ENCODE data around the gene RGS17.
"Not testable (repeated sequence)": the region's sequence is repeated elsewhere in the genome, so short reads cannot be mapped to it uniquely, and the experiment has no call there.

RGS17 gene, protein sequence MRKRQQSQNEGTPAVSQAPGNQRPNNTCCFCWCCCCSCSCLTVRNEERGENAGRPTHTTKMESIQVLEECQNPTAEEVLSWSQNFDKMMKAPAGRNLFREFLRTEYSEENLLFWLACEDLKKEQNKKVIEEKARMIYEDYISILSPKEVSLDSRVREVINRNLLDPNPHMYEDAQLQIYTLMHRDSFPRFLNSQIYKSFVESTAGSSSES

DNA sequence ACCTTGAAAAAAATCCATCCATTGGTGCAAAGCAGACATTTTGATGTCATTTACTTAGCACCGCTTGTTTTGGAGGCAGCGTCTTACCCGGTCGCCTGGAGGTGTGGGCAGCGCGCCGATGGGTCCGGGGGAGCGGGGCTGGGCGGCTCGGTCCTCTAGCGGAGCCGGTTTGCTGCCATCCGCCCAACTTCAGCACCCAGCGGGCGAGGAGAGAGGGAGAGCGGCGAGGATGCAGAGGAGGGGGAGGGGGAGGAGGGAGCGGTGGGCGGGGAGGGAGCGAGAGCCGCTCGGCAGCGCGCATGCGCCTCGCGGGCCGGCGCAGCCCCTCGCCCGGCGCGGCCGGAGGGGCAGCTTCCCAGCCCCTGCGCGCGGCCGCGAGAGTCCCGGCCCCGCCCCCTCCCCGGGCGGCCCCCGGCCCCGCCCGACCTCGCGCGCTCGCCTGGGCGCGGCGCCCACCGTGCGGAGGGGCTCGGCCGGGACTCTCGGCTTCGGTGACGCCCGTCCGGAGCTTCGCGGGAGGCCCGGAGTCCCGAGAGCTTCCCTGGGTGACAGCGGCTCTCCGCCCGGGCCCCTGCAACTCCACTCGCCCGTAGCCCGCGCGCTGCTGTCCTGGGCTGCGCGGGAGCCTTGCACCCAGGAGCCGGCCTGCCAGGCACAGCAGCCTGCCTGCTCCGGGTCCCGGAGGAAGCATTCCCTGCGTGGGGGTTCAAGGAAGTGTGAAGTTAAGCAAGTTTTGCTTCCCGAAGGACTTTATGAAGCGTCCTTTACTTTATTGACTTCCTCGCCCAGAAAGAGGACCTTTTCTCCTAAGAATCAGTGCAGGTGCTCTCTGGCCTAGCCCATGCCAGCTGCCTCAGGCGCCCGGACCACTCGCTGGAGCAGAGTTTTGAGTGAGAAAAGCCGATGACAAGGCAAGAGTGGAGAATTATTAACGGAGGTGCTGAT is at the start of gene RGS17:
TSS of gene RGS17 (minus strand) at position 246 of the 945 bp plus-strand sequence. CDS start 87,264 bp downstream, outside the sequence.
- peak; percentile 59 for DNase-seq

- no peak for DNase-seq
These were observed 41.7 kb upstream of the RGS17 start for GRCh38 chr6:153172815-153173214.

GRCh38 chr6:153170511-153170910 is 39.4 kb upstream of the RGS17 start:
- no peak for DNase-seq

GRCh38 chr6:153167907-153168306 is 36.8 kb upstream of the RGS17 start:
- no peak for DNase-seq

- no peak for DNase-seq
These were observed 36.2 kb upstream of the RGS17 start for GRCh38 chr6:153167061-153167891.

- no peak for DNase-seq
These were observed 31.6 kb upstream of the RGS17 start for GRCh38 chr6:153162646-153163045.

- no peak for DNase-seq
These were observed 31.1 kb upstream of the RGS17 start for GRCh38 chr6:153162172-153162571.

- no peak for DNase-seq
These were observed 29.1 kb upstream of the RGS17 start for GRCh38 chr6:153160221-153160620.

- DNase-seq = no peak
These were observed 19.8 kb upstream of the RGS17 start for GRCh38 chr6:153150752-153151440.

DNA sequence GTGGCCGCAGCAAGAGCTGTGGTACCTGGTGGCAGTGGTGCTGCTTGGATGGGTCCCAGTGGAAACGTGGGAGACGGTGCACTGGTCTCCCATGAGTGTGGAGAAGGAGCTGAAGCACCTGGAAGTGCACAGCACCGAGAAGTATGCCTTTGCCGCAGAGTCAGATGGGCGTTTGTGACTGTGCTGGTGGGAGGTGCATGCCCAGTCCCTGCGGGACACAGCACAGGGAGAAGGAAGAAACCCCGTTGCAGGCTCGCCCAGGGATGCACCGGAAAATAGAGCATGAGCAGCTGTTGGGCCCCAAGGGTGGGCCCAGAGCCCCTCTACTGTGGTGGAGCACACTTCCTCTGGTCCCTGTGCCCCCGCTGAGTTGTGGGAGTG is 19.3 kb upstream of the RGS17 start:
- DNase-seq = no peak

DNA sequence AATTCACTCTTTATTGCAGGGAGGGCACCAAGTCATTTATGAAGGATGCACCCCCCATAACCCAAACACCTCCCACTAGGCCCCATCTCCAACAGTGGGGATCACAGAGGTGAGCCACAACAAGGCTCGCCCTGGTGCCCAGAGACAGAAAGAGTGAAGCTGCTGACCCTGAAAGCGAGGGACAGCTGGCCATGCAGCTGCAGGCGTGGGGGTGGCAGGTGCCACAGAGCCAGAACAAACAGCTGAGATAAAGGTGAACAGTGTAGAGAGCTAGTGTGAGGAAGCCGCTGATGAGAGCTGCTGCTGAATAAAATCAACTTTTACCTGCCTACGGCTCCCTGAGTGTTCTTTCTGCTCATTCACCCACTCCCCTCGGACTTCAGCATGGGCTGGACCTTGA is 18.8 kb upstream of the RGS17 start:
- no peak for DNase-seq

DNA sequence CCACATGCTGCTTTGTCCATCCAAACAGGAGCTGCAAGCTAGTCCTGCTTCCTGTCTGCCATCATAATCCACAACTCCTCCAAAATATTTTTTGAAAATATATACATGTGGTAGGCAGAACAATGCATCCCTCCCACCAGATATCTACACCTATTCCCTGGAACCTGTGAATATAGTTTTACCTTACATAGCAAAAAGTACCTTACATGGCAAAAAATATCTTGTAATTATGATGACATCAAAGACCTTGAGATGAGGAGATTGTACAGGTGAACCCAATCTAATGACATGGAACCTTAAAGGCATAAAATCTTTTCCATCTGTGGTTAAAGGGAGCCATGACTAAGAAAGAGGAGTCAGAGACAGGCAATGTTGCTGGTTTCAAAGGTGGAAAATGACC is 15.3 kb upstream of the RGS17 start:
- no peak for DNase-seq

- no peak for DNase-seq
These were observed 14.5 kb upstream of the RGS17 start for GRCh38 chr6:153145591-153145990.

- DNase-seq = no peak
These were observed 12.1 kb upstream of the RGS17 start for GRCh38 chr6:153143200-153143599.

DNA sequence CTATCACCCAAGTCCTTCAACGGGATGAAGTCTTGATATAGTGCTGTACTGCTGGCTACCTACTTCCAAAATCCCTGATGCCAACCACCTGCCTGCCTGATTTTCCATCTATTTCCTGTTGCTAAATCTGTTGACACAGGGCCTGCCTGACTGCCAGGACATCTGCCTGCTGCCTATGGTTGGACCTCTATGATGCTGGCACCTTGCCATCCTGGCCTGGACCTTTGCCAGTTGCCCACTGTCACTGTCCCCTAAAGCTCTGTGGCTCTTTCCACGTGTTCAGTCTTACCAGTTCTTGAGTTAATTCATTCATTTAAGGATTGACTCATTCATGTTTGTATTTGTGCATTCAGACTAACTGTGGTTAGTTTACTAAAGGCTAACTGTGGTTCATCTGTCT is 9.2 kb upstream of the RGS17 start:
- DNase-seq = no peak

GRCh38 chr6:153138930-153139329 is 7.8 kb upstream of the RGS17 start:
- no peak for DNase-seq

GRCh38 chr6:153135681-153136080 is 4.6 kb upstream of the RGS17 start:
- DNase-seq = no peak

DNA sequence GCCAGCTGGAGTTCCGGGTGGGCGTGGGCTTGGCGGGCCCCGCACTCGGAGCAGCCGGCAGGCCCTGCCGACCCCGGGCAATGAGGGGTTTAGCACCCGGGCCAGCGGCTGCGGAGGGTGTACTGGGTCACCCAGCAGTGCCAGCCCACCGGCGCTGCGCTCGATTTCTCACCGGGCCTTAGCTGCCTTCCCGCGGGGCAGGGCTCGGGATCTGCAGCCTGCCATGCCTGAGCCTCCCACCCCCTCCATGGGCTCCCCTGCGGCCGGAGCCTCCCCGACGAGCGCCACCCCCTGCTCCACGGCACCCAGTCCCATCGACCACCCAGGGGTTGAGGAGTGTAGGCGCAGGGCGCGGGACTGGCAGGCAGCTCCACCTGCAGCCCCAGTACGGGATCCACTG is 2.6 kb upstream of the RGS17 start:
- DNase-seq = not testable (repeated sequence)

GRCh38 chr6:153130515-153131036 is 506 bp downstream of the RGS17 start:
- no peak for DNase-seq

- DNase-seq = no peak
These were observed 1.1 kb downstream of the RGS17 start for GRCh38 chr6:153129873-153130514.

GRCh38 chr6:153126218-153126617 is 4.9 kb downstream of the RGS17 start:
- no peak for DNase-seq

DNA sequence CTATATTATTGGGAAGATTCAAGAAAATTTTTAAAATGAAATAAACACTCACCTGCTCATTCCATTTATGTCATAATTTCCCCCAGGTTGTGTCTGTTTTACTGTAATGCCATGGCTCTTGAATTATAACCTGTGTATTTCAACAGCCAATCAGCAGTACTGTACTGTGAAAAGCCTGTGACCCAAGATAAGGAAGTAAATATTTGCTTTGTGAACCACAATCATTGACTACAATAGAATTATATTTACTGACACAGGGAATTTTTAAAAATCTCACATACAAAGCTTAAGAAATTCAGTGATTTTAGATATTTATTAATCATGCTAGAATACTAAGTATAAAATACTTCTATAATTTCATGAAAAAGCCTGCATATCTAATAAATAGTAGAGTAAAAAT is 6.0 kb downstream of the RGS17 start:
- no peak for DNase-seq

Data from NCI-H2227 treated with DMSO at 0.1 percent for 48 hours (cell line).